C4-2B (cell line): ENCODE data around the gene TGFB3.
A peak's percentile ranks its signal among the peaks of the same experiment; 100 is the strongest.

Experiments
- H3K27ac ChIP-seq: fragments of 450-650 bp; 2 replicates; pipeline ENCODE4 v1.5.1; 2017
- CTCF ChIP-seq: fragments of 450-650 bp; conservative IDR thresholded peaks from 2 replicates; pipeline ENCODE4 v1.5.1; 2017; ENCODE audit warnings: mild to moderate bottlenecking
- ZFX ChIP-seq: fragments of 450-650 bp; IDR thresholded peaks from 2 replicates; pipeline ENCODE4 v1.6.1; 2017

TGFB3 gene

GRCh38 chr14:75986439-75986765 lies 4.6 kb upstream of the TGFB3 start:
- H3K27ac ChIP-seq, result peak overlapping the region; percentile 55

GRCh38 chr14:75985618-75986438 lies 4.0 kb upstream of the TGFB3 start, which contains the start of gene IFT43:
Gene IFT43 (plus strand): TSS chr14:75985763. CDS start chr14:75985787, 24 bp downstream.
- TF ChIP-seq ZFX (peak; percentile 72), CTCF (no peak)
- peak within 1 kb of the TSS; percentile 55 for H3K27ac ChIP-seq

More at GRCh38 chr14:75986439-75986765, 4.6 kb upstream of the TGFB3 start:
- TF ChIP-seq ZFX, result no peak
- no peak for TF ChIP-seq CTCF

- no peak overlapping the region; the same call in 1 of the 2 replicates for H3K27ac ChIP-seq
- TF ChIP-seq ZFX, result no peak
- TF ChIP-seq CTCF, result no peak
Measured at GRCh38 chr14:75984674-75985073, 2.9 kb upstream of the TGFB3 start.

- no peak for TF ChIP-seq CTCF
- no peak for TF ChIP-seq ZFX
- no peak overlapping the region for H3K27ac ChIP-seq
Measured at GRCh38 chr14:75983019-75983358, 1.2 kb upstream of the TGFB3 start.

GRCh38 chr14:75982266-75983018 lies 647 bp upstream of the TGFB3 start:
- H3K27ac ChIP-seq, result peak overlapping the region; percentile 73
- TF ChIP-seq ZFX (peak; percentile 59; the same call in 1 of the 2 replicates), CTCF (peak; percentile 85)

GRCh38 chr14:75980856-75981255 lies 939 bp downstream of the TGFB3 start:
- TF ChIP-seq CTCF (no peak), ZFX (no peak)
- no peak overlapping the region; the same call in 1 of the 2 replicates for H3K27ac ChIP-seq
